ENCODE results near the gene AJAP1. TPM values are rescaled to one million over a fixed set of nuclear protein-coding genes. Genes with fewer than 3 reads are reported as not detected.

AJAP1 gene, protein sequence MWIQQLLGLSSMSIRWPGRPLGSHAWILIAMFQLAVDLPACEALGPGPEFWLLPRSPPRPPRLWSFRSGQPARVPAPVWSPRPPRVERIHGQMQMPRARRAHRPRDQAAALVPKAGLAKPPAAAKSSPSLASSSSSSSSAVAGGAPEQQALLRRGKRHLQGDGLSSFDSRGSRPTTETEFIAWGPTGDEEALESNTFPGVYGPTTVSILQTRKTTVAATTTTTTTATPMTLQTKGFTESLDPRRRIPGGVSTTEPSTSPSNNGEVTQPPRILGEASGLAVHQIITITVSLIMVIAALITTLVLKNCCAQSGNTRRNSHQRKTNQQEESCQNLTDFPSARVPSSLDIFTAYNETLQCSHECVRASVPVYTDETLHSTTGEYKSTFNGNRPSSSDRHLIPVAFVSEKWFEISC
- 0.32 TPM for polyA plus RNA-seq (2013, experiment 1 of 2)
- 0.42 TPM for polyA plus RNA-seq (2013, experiment 2 of 2)

DNA sequence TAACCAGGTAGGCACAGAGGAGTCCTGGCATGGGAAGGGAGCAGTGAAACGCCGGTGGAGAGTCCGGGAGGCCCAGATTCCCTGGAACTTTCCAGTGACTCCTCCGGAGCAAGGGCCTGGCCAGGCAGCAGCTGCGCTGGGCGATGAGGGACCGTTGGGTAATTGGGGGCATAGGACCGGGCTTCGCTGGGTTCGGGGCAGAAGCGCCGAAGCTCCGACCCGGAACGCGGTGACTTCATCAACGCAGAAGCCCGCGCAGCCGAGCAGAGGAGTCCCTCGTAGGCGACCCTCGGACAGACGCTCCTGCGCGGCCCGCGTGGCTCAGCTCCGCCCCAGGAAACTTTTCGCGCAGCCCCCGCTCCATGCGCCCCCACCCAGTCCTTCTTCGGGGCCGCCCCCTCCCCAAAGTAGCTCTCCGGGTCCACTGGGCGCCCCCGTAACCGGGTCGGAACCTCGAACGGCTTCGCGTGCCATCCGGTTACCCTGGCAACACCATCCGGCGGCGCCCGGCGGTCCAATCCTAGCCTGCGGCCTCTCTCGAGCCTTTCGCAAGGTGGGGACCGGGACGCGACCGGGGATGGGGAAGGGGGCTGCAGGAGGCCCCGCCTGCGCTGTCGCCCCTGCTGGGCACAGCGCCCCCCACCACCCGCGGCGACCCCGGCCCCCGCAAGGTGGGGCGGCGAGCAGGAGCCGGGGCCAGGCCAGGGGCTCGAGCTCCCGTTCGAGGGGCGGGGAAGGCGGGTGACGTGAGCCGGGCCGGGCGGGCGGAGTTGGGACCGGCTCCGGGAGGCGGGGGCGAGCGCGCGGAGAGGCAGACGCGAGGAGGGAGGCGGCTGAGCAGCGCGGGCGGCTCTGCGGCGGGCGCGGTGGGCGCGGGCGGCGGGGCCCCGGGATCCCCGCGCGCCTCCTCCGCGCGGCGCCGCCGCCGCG lies at the start of gene AJAP1:
Gene AJAP1, plus strand, starts transcription at position 814 of the 930 bp plus-strand sequence. CDS start 817 bp downstream, outside the sequence.
- Histone ChIP-seq H2AK5ac (ENCODE audit: low read depth, low read length) (peak within 1 kb of the TSS; percentile 15), H2BK15ac (ENCODE audit: low read length) (peak within 1 kb of the TSS; percentile 32), H3K27me3 (ENCODE audit: control insufficient read depth in 3 of 3, insufficient read depth in 3 of 3, low read depth in 1 of 3, low read length in 3 of 3) (peaks cover 17 to 61% (median 58%) of the 10 kb centered on the region in 3 experiments), H3K27ac (replicated peaks; ENCODE audit: low read length) (no peak within 1 kb of the TSS), H4K91ac (ENCODE audit: low read depth, low read length, poor library complexity) (no peak within 1 kb of the TSS), H3K4me2 (ENCODE audit: insufficient read depth, low read length, poor library complexity, severe bottlenecking) (peak within 1 kb of the TSS; percentile 96), H2BK12ac (ENCODE audit: low read length) (no peak within 1 kb of the TSS), H3K4me3 (ENCODE audit: low read length in 2 of 2) (peak within 1 kb of the TSS in 1 of 2 donors; percentile 78), H3K9me3 (replicated peaks in 1 of 2; ENCODE audit: control insufficient read depth in 2 of 2, insufficient read depth in 1 of 2, low read depth in 1 of 2, low read length in 2 of 2) (no peaks in the 10 kb centered on the region), H3K23ac (ENCODE audit: low read depth, low read length, poor library complexity) (peak within 1 kb of the TSS; percentile 67), H3K4ac (ENCODE audit: low read length) (no peak within 1 kb of the TSS), H2AFZ (ENCODE audit: low read length) (no peak within 1 kb of the TSS), H2BK5ac (ENCODE audit: low read length) (no peak within 1 kb of the TSS), H3K14ac (ENCODE audit: low read length) (no peak within 1 kb of the TSS), H3K18ac (ENCODE audit: low read length) (peak within 1 kb of the TSS; percentile 84), H3K79me1 (ENCODE audit: low read depth, low read length) (no peaks in the 10 kb centered on the region), H3K9ac (ENCODE audit: low read depth, low read length, poor library complexity) (peak within 1 kb of the TSS; percentile 66), H3K4me1 (ENCODE audit: control insufficient read depth in 2 of 2, insufficient read depth in 1 of 2, low read depth in 1 of 2, low read length in 2 of 2) (peaks cover 0 to 24% of the 10 kb centered on the region in 2 donors), H3K36me3 (replicated peaks in 1 of 2; ENCODE audit: control insufficient read depth in 2 of 2, insufficient read depth in 2 of 2, low read length in 2 of 2) (no peaks in the 10 kb centered on the region), H2BK120ac (ENCODE audit: low read depth, low read length) (no peak within 1 kb of the TSS), H4K8ac (ENCODE audit: low read depth, low read length) (no peak within 1 kb of the TSS)
- WGBS, 2 donors (ENCODE audit: extremely low coverage in 2 of 2, insufficient read length in 2 of 2, insufficient replicate concordance in 1 of 2), result no CpG with 5 or more reads among the region's 112 CpGs
- no peak for DNase-seq (ENCODE audit: low spot score)

DNA sequence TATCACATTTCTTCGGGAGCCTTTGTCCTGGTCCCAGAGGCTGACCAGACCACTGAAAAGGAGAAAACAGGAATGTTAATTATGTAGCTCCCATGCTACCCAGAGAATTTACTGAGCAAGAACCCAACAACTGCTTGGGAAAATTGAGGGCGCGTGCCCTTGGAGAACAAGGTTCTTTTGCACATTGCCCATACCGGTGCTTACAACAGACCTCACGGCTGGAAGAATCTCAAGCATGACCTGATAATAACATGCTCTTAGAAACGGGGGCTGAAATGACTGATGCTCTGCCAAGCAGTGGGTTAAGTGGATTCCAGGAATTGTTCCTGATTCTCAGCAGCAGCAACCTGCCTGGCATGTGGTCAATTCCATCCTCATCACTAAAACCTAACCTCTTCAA lies 49.3 kb upstream of the AJAP1 start:
- no peaks in the 10 kb centered on the region for H3K36me3 ChIP-seq (replicated peaks in 1 of 2; ENCODE audit: control insufficient read depth in 2 of 2, insufficient read depth in 2 of 2, low read length in 2 of 2)

DNA sequence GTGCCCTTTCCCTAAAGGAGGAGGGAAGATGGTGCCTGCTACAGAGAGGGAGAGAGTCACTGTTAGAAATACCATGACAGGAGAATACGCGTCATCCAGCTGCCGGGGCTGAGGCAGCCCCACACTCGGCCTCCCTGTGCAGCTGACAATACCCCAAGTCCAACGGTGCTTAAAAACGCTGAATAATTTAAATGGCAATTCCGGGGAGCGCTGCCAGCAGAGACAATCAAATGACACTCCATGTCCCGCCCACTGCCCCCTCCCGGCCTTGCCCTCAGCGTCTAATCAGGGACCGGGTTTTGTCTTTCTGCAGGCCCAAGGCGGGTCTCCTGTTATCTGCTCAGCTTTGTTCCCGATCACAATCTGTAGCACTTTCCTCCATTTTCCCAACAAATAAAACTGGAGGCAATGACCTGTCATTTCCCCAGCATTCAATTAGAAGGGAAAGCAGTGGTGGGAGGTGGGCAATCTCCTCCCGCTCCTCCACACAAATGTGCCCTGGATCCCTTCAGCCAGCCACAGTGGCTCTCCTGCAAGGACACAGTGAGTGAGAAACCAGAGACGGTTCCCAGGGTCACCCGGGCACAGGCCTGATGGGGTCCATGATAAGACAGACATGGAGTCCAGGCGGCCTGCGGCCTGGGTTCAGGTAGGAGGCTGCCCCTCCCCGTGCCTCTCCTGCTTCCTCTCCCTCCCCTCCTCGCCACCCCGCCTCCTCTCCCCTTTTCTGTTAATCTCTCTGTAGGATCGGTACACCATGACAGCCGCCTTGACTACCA lies 42.7 kb upstream of the AJAP1 start:
- H3K23ac ChIP-seq (ENCODE audit: low read depth, low read length, poor library complexity), result no peak overlapping the region
- no peaks in the 10 kb centered on the region for H3K4me1 ChIP-seq (ENCODE audit: control insufficient read depth in 2 of 2, insufficient read depth in 1 of 2, low read depth in 1 of 2, low read length in 2 of 2)
- H3K18ac ChIP-seq (ENCODE audit: low read length), result no peak overlapping the region
- H3K4me3 ChIP-seq (ENCODE audit: low read length in 2 of 2), result no peak overlapping the region
- H2AFZ ChIP-seq (ENCODE audit: low read length), result no peak overlapping the region
- H4K91ac ChIP-seq (ENCODE audit: low read depth, low read length, poor library complexity), result no peak overlapping the region
- no peak overlapping the region for H2BK12ac ChIP-seq (ENCODE audit: low read length)
- H2BK120ac ChIP-seq (ENCODE audit: low read depth, low read length), result no peak overlapping the region
- no peak overlapping the region for H3K27ac ChIP-seq (replicated peaks; ENCODE audit: low read length)
- DNase-seq (ENCODE audit: low spot score), result no peak
- H3K4ac ChIP-seq (ENCODE audit: low read length), result no peak overlapping the region
- no peak overlapping the region for H4K8ac ChIP-seq (ENCODE audit: low read depth, low read length)
- no peaks in the 10 kb centered on the region for H3K36me3 ChIP-seq (replicated peaks in 1 of 2; ENCODE audit: control insufficient read depth in 2 of 2, insufficient read depth in 2 of 2, low read length in 2 of 2)
- peak overlapping the region; percentile 30 for H2BK15ac ChIP-seq (ENCODE audit: low read length)
- WGBS, 2 donors (ENCODE audit: extremely low coverage in 2 of 2, insufficient read length in 2 of 2, insufficient replicate concordance in 1 of 2), result no CpG with 5 or more reads among the region's 24 CpGs
- no peak overlapping the region for H2BK5ac ChIP-seq (ENCODE audit: low read length)
- no peak overlapping the region for H3K4me2 ChIP-seq (ENCODE audit: insufficient read depth, low read length, poor library complexity, severe bottlenecking)
- no peak overlapping the region for H3K9ac ChIP-seq (ENCODE audit: low read depth, low read length, poor library complexity)
- H3K27me3 ChIP-seq (ENCODE audit: control insufficient read depth in 3 of 3, insufficient read depth in 3 of 3, low read depth in 1 of 3, low read length in 3 of 3), result peaks cover 0 to 12% (median 0%) of the 10 kb centered on the region in 3 experiments
- H3K9me3 ChIP-seq (replicated peaks in 1 of 2; ENCODE audit: control insufficient read depth in 2 of 2, insufficient read depth in 1 of 2, low read depth in 1 of 2, low read length in 2 of 2), result peaks cover 0 to 9% of the 10 kb centered on the region in 2 donors
- no peak overlapping the region for H3K14ac ChIP-seq (ENCODE audit: low read length)
- H2AK5ac ChIP-seq (ENCODE audit: low read depth, low read length), result no peak overlapping the region
- no peaks in the 10 kb centered on the region for H3K79me1 ChIP-seq (ENCODE audit: low read depth, low read length)

More for the DNA sequence above, 49.3 kb upstream of the AJAP1 start:
- Histone ChIP-seq H2BK12ac (ENCODE audit: low read length) (no peak overlapping the region), H2BK120ac (ENCODE audit: low read depth, low read length) (no peak overlapping the region), H3K14ac (ENCODE audit: low read length) (no peak overlapping the region), H3K4ac (ENCODE audit: low read length) (no peak overlapping the region), H2AFZ (ENCODE audit: low read length) (no peak overlapping the region), H3K9me3 (replicated peaks in 1 of 2; ENCODE audit: control insufficient read depth in 2 of 2, insufficient read depth in 1 of 2, low read depth in 1 of 2, low read length in 2 of 2) (peaks cover 0 to 3% of the 10 kb centered on the region in 2 donors), H3K27me3 (ENCODE audit: control insufficient read depth in 3 of 3, insufficient read depth in 3 of 3, low read depth in 1 of 3, low read length in 3 of 3) (peaks cover 0 to 15% (median 0%) of the 10 kb centered on the region in 3 experiments), H2AK5ac (ENCODE audit: low read depth, low read length) (no peak overlapping the region), H2BK5ac (ENCODE audit: low read length) (no peak overlapping the region), H3K9ac (ENCODE audit: low read depth, low read length, poor library complexity) (no peak overlapping the region), H3K79me1 (ENCODE audit: low read depth, low read length) (no peaks in the 10 kb centered on the region), H3K4me3 (ENCODE audit: low read length in 2 of 2) (no peak overlapping the region), H3K4me2 (ENCODE audit: insufficient read depth, low read length, poor library complexity, severe bottlenecking) (no peak overlapping the region), H3K27ac (replicated peaks; ENCODE audit: low read length) (no peak overlapping the region), H3K23ac (ENCODE audit: low read depth, low read length, poor library complexity) (no peak overlapping the region), H2BK15ac (ENCODE audit: low read length) (no peak overlapping the region), H3K4me1 (ENCODE audit: control insufficient read depth in 2 of 2, insufficient read depth in 1 of 2, low read depth in 1 of 2, low read length in 2 of 2) (peaks cover 0 to 12% of the 10 kb centered on the region in 2 donors), H3K18ac (ENCODE audit: low read length) (peak overlapping the region; percentile 50), H4K91ac (ENCODE audit: low read depth, low read length, poor library complexity) (no peak overlapping the region), H4K8ac (ENCODE audit: low read depth, low read length) (no peak overlapping the region)
- no peak for DNase-seq (ENCODE audit: low spot score)
- WGBS, 2 donors (ENCODE audit: extremely low coverage in 2 of 2, insufficient read length in 2 of 2, insufficient replicate concordance in 1 of 2), result no CpG with 5 or more reads among the region's 6 CpGs

Measured in neuronal stem cell (in vitro differentiated cells).